Measurements from ENCODE around the gene NPR3.

- no peak for TF ChIP-seq CTCF (IDR thresholded peaks at IDR 0.05; ENCODE audit: low read depth, low read length, missing input control)
- TF ChIP-seq HNF4G (IDR thresholded peaks at IDR 0.05): no peak
Observed at GRCh38 chr5:32752411-32752810, 41.3 kb downstream of the NPR3 start.

All from liver (tissue), 3 donors.